Measurements from ENCODE around the gene IGSF3. TPM values are rescaled to one million over a fixed set of nuclear protein-coding genes. Genes with fewer than 3 reads are reported as not detected.
A peak's percentile ranks its signal among the peaks of the same experiment; 100 is the strongest.
"Not testable (repeated sequence)": the region's sequence is repeated elsewhere in the genome, so short reads cannot be mapped to it uniquely, and the experiment has no call there.

Gene IGSF3
- total RNA-seq, 1 donor from 2014 or later: 2.1 TPM

DNA sequence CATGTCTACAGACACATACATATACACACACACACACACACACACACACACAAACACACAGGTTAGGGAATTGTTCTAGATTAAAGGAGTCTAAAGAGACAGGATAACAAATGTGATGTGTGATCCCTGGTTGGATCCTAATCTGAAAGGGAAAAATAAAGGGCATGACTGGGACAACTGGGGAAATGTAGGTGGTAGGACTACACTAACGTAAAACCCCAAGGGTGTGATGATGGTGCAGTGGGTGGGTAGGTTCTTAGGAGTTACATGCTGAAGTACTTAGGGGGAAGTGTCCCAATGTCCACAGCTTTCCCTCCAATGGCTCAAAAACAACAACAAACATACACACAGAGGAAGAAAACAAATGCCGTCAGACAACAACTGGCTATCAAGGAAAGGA lies 68.2 kb downstream of the IGSF3 start:
- DNase-seq; H3K27me3 Mint-ChIP-seq; intact Hi-C loops (cut with micrococcal nuclease); H3K9me3 Mint-ChIP-seq; H3K4me3 Mint-ChIP-seq; H3K36me3 Mint-ChIP-seq (ENCODE audit: low read depth); H3K27ac Mint-ChIP-seq; H3K4me1 Mint-ChIP-seq: not testable (repeated sequence)

DNA sequence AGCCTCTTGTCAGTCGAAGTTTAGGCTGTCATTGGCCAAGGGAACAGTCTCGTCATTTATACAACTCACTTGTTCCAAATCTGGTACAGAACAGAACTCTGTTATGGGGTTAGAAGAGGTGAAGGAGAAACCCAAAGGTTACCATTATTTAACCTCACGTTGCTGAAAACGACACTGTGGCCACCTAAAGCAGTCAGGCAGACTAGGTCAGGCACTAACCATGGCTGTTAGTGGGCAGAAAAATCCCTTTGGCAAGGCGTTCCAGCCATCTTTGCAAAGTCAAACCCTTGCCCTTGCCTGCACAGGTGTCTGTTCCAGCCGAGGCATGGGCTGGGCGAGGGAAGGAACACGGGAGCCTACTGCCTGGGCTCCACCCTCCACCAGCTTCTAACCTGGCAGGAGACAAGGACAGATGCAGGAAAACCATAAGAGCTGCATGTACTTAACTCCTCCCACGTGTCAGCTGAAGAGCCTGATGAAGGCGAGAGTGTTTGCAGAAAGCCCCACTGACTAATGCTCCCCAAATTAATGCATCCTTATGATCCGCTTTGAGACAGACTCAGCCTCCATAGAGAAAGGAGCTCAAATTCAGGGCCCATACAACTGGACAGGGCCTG lies 69.0 kb downstream of the IGSF3 start:
- H3K27me3 Mint-ChIP-seq; DNase-seq; intact Hi-C loops (cut with micrococcal nuclease); H3K9me3 Mint-ChIP-seq; H3K4me3 Mint-ChIP-seq; H3K36me3 Mint-ChIP-seq (ENCODE audit: low read depth); H3K27ac Mint-ChIP-seq; H3K4me1 Mint-ChIP-seq: not testable (repeated sequence)

DNA sequence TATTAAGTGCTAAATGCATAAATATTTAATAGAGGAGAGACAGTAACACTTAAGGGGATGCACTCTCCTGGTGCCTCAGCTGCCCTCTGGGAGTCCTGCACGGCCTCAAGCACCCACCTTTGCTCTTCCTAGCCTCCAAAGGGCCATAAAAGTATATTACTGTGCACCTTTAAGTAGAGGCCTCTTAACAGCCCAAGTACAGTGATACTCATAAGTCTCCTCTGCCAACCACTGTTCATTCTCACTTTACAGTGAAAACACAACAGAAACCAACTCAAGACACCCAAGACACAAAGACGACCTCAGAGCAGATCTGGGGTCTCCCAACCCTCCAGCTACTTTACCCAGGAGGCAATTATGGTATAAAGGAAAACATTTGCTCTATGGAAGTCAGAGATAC lies 70.1 kb downstream of the IGSF3 start:
- not testable (repeated sequence) for H3K9me3 Mint-ChIP-seq; H3K4me3 Mint-ChIP-seq; H3K4me1 Mint-ChIP-seq; H3K36me3 Mint-ChIP-seq (ENCODE audit: low read depth); H3K27me3 Mint-ChIP-seq; DNase-seq; H3K27ac Mint-ChIP-seq
- intact Hi-C loops (cut with micrococcal nuclease): loop anchor here (2.0 kb wide), 1 partner anchor 459 kb away; no protein-coding TSS in a partner anchor

DNA sequence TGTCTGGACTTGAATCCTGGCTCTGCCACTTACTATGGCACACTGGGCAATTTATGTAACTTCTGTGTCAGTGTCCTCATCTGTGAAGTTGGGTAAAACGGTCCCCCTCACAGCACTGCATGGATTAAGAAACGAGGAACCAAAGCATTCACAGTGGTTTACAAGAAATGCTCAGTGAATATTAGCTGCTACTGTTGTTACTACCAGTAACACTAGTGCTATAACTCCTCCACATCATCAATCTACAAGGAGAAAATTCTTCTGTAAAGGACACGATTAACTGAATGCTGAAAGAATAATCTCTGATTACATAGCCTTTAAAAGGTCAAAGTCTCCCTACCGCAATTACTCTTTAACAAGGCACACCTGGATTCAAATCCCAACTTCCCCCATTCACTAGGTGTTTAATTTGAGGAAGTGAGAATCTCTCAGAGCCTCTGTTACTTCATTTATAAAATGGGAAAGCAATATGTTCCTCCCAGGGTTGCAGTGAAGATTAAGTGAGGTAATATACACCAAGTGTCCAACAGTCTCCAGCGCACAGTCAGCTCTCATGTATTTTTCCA lies 70.7 kb downstream of the IGSF3 start:
- not testable (repeated sequence) for H3K4me3 Mint-ChIP-seq; H3K27me3 Mint-ChIP-seq; H3K36me3 Mint-ChIP-seq (ENCODE audit: low read depth); H3K27ac Mint-ChIP-seq; H3K4me1 Mint-ChIP-seq; DNase-seq; H3K9me3 Mint-ChIP-seq
- intact Hi-C loops (cut with micrococcal nuclease): loop anchor here (1.0 to 2.0 kb wide), 2 partner anchors 23 to 458 kb away; no protein-coding TSS in a partner anchor

DNA sequence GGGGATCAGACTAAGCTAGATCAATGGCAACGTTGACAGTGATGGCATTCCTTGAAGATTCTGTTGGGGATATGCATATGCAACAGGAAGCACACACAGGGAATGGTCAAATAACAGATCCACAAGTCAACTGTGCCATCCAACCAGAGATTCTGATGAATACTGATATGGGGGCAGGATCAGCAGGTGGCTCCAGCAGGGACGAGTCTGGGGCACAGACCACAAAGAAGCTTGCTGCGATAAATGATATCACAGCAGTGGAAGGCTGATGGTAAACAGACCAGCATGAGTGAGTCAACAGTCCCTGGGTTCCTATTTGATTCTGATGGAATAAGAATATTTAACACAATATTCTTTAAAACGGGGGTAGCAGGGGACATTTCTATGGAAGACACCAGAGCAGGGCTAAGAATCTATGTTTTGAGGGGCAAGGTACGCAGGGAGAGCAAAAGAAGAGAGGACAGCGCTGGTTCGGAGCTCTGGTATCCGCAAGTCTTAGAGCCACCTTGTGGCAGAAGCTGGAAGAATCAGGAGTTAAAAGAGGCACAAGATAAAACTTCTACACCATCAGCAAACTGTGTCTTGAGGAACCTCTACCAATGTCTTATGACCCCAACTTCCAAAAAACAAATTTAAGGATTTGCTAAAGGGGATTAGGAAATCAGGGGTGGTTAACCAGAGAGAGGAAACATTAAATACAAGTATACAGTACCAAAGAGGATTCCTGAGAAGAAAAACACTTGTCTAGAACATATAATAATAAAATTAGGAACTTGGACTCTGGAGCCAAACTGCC lies 71.4 kb downstream of the IGSF3 start:
- not testable (repeated sequence) for H3K36me3 Mint-ChIP-seq (ENCODE audit: low read depth); H3K27me3 Mint-ChIP-seq; H3K4me1 Mint-ChIP-seq; H3K9me3 Mint-ChIP-seq; H3K27ac Mint-ChIP-seq
- intact Hi-C loops (cut with micrococcal nuclease): loop anchor here (1.0 to 2.0 kb wide), 2 partner anchors 22 to 457 kb away; no protein-coding TSS in a partner anchor
- peak; percentile 83 for DNase-seq
- peak overlapping the region; percentile 63 for H3K4me3 Mint-ChIP-seq

DNA sequence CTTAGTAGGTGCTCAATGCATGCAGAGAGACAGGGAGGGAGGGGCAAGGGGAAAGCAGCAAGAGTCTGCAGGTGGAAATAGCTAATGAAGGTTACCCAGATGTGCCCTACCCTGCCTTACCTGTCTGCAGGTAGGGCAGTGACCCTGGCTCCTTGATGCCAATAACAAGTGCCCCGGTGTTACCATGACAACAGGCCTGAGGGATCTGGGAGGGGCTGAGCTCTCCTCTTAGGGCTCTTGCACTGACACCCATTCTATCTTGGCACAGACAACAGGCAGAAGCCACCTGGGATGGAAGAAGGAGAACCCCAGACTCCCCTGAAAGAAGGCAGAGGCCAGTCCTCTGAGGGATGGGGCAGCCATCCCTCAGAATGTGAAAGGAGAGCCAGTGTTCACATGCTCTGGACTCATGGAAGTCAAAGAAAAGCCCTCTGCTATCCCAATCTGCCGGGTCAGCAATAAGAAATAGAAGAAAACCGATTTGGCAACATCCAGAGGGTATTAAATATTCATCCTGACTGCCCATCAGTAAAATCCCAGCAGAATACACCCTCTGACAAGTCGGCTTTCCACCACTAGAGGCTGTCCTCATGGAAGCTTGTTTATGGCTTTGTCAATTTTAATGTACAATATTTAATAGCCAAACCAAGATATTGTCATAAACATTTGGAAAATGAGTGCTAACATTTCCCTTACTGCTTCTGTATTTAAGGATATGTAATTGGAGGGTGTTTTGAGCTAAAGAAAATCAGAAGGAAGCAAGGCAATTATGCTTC lies 72.3 kb downstream of the IGSF3 start:
- H3K4me1 Mint-ChIP-seq; H3K4me3 Mint-ChIP-seq; DNase-seq; H3K36me3 Mint-ChIP-seq (ENCODE audit: low read depth); H3K27ac Mint-ChIP-seq; intact Hi-C loops (cut with micrococcal nuclease); H3K27me3 Mint-ChIP-seq; H3K9me3 Mint-ChIP-seq: not testable (repeated sequence)

GRCh38 chr1:116593977-116594376 lies 73.6 kb downstream of the IGSF3 start:
- DNase-seq; H3K27me3 Mint-ChIP-seq; H3K4me3 Mint-ChIP-seq; H3K27ac Mint-ChIP-seq; H3K36me3 Mint-ChIP-seq (ENCODE audit: low read depth); H3K9me3 Mint-ChIP-seq; intact Hi-C loops (cut with micrococcal nuclease): not testable (repeated sequence)
- peaks cover 10% of the 10 kb centered on the region for H3K4me1 Mint-ChIP-seq

GRCh38 chr1:116593401-116593800 lies 74.1 kb downstream of the IGSF3 start:
- H3K36me3 Mint-ChIP-seq (ENCODE audit: low read depth); intact Hi-C loops (cut with micrococcal nuclease); H3K27ac Mint-ChIP-seq; DNase-seq; H3K4me3 Mint-ChIP-seq; H3K27me3 Mint-ChIP-seq; H3K9me3 Mint-ChIP-seq: not testable (repeated sequence)
- peaks cover 10% of the 10 kb centered on the region for H3K4me1 Mint-ChIP-seq

GRCh38 chr1:116591951-116592605 lies 75.5 kb downstream of the IGSF3 start:
- H3K4me3 Mint-ChIP-seq; H3K9me3 Mint-ChIP-seq; H3K27me3 Mint-ChIP-seq; H3K36me3 Mint-ChIP-seq (ENCODE audit: low read depth); H3K27ac Mint-ChIP-seq; intact Hi-C loops (cut with micrococcal nuclease); DNase-seq: not testable (repeated sequence)
- peaks cover 13% of the 10 kb centered on the region for H3K4me1 Mint-ChIP-seq

- intact Hi-C loops (cut with micrococcal nuclease); H3K36me3 Mint-ChIP-seq (ENCODE audit: low read depth); H3K27ac Mint-ChIP-seq; H3K9me3 Mint-ChIP-seq; DNase-seq; H3K27me3 Mint-ChIP-seq; H3K4me3 Mint-ChIP-seq: not testable (repeated sequence)
- peaks cover 12% of the 10 kb centered on the region for H3K4me1 Mint-ChIP-seq
Measured at GRCh38 chr1:116591006-116591950, 76.3 kb downstream of the IGSF3 start.

DNA sequence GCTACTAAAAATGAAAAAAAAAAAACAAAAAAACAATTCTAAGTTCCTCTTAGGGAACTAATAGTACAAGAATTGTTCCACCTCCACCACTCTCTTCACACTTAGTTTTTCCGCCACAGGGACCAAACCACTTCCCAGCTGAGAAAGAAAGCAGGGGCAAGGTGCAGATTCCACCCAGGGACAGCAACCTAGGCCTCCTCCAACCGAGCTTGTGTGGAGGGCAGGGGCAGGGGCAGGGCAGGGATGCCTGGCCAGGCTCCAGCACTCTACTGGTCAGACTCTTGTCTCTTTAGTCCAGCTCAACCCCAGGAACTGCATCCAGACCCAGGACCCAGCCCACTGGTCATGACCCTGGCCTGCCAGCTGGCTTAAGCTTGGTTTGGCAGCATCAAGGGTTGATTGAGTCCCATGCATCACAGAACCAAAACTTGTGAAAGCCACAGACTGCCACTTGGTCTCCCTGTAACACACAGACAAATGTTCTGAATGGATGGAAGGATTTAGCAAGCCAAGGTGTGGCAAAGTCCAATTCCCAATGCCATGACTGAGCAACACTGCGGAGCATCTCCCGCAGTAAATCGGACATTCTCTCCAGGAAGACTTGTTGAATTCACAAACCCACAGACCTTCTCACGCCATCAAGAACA lies 77.1 kb downstream of the IGSF3 start:
- H3K4me3 Mint-ChIP-seq; H3K4me1 Mint-ChIP-seq; H3K36me3 Mint-ChIP-seq (ENCODE audit: low read depth); intact Hi-C loops (cut with micrococcal nuclease); DNase-seq; H3K9me3 Mint-ChIP-seq; H3K27me3 Mint-ChIP-seq; H3K27ac Mint-ChIP-seq: not testable (repeated sequence)

DNA sequence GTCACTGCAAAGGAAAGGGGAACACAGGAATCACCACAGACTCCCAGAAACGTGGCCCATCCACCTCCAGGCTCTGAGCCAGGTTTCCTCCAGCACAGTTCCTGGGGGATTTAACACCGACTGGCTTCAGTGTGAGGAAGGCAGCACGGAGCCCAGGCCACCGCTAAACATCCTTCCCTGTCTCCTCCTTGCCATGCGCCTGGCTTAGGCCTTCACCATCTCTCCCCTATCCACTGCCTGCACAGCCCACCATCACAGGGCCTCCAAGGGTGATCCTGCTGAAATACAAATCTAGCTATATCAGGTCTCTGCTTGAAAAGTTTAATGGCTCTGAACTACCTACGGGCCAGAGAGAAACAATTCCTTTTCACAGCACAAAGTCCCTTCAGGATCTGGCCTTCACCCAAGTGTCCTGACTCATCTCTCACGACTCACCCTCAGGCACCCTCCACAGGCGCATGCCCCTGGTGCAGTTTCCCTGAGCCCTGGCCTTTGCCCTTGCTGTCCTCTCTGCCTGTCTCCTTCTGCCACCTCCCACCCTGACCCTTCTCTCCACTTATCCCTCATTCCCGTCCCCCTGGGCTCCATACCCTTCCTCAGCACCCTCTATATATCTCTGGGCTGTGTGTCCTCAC lies 78.3 kb downstream of the IGSF3 start:
- H3K4me1 Mint-ChIP-seq; H3K36me3 Mint-ChIP-seq (ENCODE audit: low read depth); H3K27me3 Mint-ChIP-seq; H3K4me3 Mint-ChIP-seq; H3K27ac Mint-ChIP-seq; intact Hi-C loops (cut with micrococcal nuclease); H3K9me3 Mint-ChIP-seq; DNase-seq: not testable (repeated sequence)
